ENCODE measurements around the gene ACAP3.

The ACAP3 gene

GRCh38 chr1:1314237-1314586 lies 6.5 kb upstream of the ACAP3 start:
- no peak for DNase-seq (ENCODE audit: low spot score)

- no peak for DNase-seq (ENCODE audit: low spot score)
These were observed 5.9 kb upstream of the ACAP3 start for GRCh38 chr1:1313500-1314236.

GRCh38 chr1:1312450-1313314 lies 5.0 kb upstream of the ACAP3 start:
- no peak for DNase-seq (ENCODE audit: low spot score)

GRCh38 chr1:1311107-1312104 lies 3.7 kb upstream of the ACAP3 start:
- DNase-seq (ENCODE audit: low spot score), result no peak

- no peak for DNase-seq (ENCODE audit: low spot score)
These were observed 2.8 kb upstream of the ACAP3 start for GRCh38 chr1:1310476-1311053.

GRCh38 chr1:1310109-1310385 lies 2.3 kb upstream of the ACAP3 start:
- no peak for DNase-seq (ENCODE audit: low spot score)

GRCh38 chr1:1309251-1310108 lies 1.8 kb upstream of the ACAP3 start:
- no peak for DNase-seq (ENCODE audit: low spot score)

- DNase-seq (ENCODE audit: low spot score), result no peak
These were observed 1.1 kb upstream of the ACAP3 start for GRCh38 chr1:1308756-1309250.

GRCh38 chr1:1307261-1307922 lies 338 bp downstream of the ACAP3 start:
- no peak for DNase-seq (ENCODE audit: low spot score)

GRCh38 chr1:1306661-1307260 lies 969 bp downstream of the ACAP3 start:
- no peak for DNase-seq (ENCODE audit: low spot score)

- no peak for DNase-seq (ENCODE audit: low spot score)
These were observed 1.6 kb downstream of the ACAP3 start for GRCh38 chr1:1306070-1306660.

- peak; percentile 77 for DNase-seq (ENCODE audit: low spot score)
These were observed 2.2 kb downstream of the ACAP3 start for GRCh38 chr1:1305300-1306069.

- DNase-seq (ENCODE audit: low spot score), result peak; percentile 86
These were observed 3.1 kb downstream of the ACAP3 start for GRCh38 chr1:1304331-1305299.

- no peak for DNase-seq (ENCODE audit: low spot score)
These were observed 4.0 kb downstream of the ACAP3 start for GRCh38 chr1:1303736-1304135.

- DNase-seq (ENCODE audit: low spot score), result no peak
These were observed 4.7 kb downstream of the ACAP3 start for GRCh38 chr1:1302951-1303509.

GRCh38 chr1:1302006-1302430 lies 5.7 kb downstream of the ACAP3 start:
- no peak for DNase-seq (ENCODE audit: low spot score)

GRCh38 chr1:1300352-1300739 lies 7.4 kb downstream of the ACAP3 start:
- DNase-seq (ENCODE audit: low spot score), result no peak

Data from D341Med (cell line).